Type B pancreatic cell (in vitro differentiated cells): ENCODE results near the gene SSH2. TPM values are rescaled to one million over a fixed set of nuclear protein-coding genes. Genes with fewer than 3 reads are reported as not detected.

Experiments used
- DNase-seq: peaks from one replicate; pipeline ENCODE4 v3.0.0; 2021; ENCODE audit warnings: mixed read lengths; ENCODE audit not compliant: unreplicated experiment; ENCODE audit errors: extremely low spot score
- H3K27ac Mint-ChIP-seq: 2 replicates; pipeline ENCODE4 v1.8.0; 2021; ENCODE audit warnings: mild to moderate bottlenecking, mixed read lengths
- H3K27me3 Mint-ChIP-seq: 2 replicates; pipeline ENCODE4 v1.8.0; 2021; ENCODE audit warnings: mixed read lengths
- H3K36me3 Mint-ChIP-seq: 2 replicates; pipeline ENCODE4 v1.8.0; 2021; ENCODE audit warnings: mixed read lengths
- H3K4me1 Mint-ChIP-seq: one replicate; pipeline ENCODE4 v1.8.0; 2021; ENCODE audit warnings: mixed read lengths; ENCODE audit not compliant: unreplicated experiment
- H3K4me3 Mint-ChIP-seq: 2 replicates; pipeline ENCODE4 v1.8.0; 2021; ENCODE audit warnings: mild to moderate bottlenecking, mixed read lengths
- H3K9me3 Mint-ChIP-seq: 2 replicates; pipeline ENCODE4 v1.8.0; 2021; ENCODE audit warnings: mixed read lengths
- CTCF ChIP-seq: fragments of 200-600 bp; sonication (generic); conservative IDR thresholded peaks from 2 replicates; pipeline ENCODE4 v1.5.0; 2021; ENCODE audit warnings: antibody characterized with exemption, mild to moderate bottlenecking
- total RNA-seq: library from RNA; stranded (reverse); gene quantifications from 2 replicates; pipeline ENCODE4 v1.2.1, GENCODE V29; 2021; ENCODE audit warnings: low replicate concordance

The SSH2 gene
- total RNA-seq, 1 donor from 2014 or later = 23.8 TPM

DNA sequence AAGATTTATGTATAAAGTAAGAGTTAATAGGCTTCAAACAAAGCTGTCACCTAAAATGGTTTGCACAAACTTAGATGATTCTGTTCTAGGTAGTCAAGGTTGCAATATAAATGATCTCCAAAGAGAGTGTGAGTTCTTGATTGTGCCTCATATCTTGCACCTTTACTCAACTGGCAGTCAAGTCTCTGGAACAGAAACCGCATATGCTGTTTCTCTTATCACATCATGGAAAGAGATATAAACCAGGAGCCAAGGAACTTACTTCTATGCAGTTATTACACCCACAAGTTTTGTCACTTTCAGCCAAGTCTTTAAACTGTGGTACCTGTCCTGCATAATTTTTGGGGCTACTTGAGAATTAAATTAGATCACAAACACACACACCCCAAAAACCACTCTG, 5.2 kb downstream of the SSH2 start:
- Mint-ChIP-seq H3K36me3 (no peaks in the 10 kb centered on the region), H3K4me3 (no peak overlapping the region), H3K9me3 (no peaks in the 10 kb centered on the region), H3K27me3 (no peaks in the 10 kb centered on the region), H3K27ac (no peak overlapping the region), H3K4me1 (peaks cover 14% of the 10 kb centered on the region)
- no peak for DNase-seq
- no peak for TF ChIP-seq CTCF

GRCh38 chr17:29918922-29919856, 10.8 kb downstream of the SSH2 start:
- H3K27me3 Mint-ChIP-seq = no peaks in the 10 kb centered on the region
- H3K27ac Mint-ChIP-seq = peak overlapping the region; percentile 46
- H3K4me3 Mint-ChIP-seq = no peak overlapping the region
- DNase-seq = no peak
- TF ChIP-seq CTCF = no peak
- H3K9me3 Mint-ChIP-seq = no peaks in the 10 kb centered on the region
- peaks cover 10% of the 10 kb centered on the region for H3K4me1 Mint-ChIP-seq
- no peaks in the 10 kb centered on the region for H3K36me3 Mint-ChIP-seq

GRCh38 chr17:29918016-29918415, 12.0 kb downstream of the SSH2 start:
- no peaks in the 10 kb centered on the region for H3K9me3 Mint-ChIP-seq
- no peak for TF ChIP-seq CTCF
- no peak overlapping the region for H3K4me3 Mint-ChIP-seq
- no peaks in the 10 kb centered on the region for H3K36me3 Mint-ChIP-seq
- H3K27me3 Mint-ChIP-seq = no peaks in the 10 kb centered on the region
- peaks cover 10% of the 10 kb centered on the region for H3K4me1 Mint-ChIP-seq
- no peak for DNase-seq
- no peak overlapping the region for H3K27ac Mint-ChIP-seq

- H3K4me3 Mint-ChIP-seq = no peak overlapping the region
- no peaks in the 10 kb centered on the region for H3K27me3 Mint-ChIP-seq
- no peak overlapping the region for H3K27ac Mint-ChIP-seq
- no peak for TF ChIP-seq CTCF
- H3K36me3 Mint-ChIP-seq = no peaks in the 10 kb centered on the region
- no peaks in the 10 kb centered on the region for H3K9me3 Mint-ChIP-seq
- H3K4me1 Mint-ChIP-seq = peaks cover 10% of the 10 kb centered on the region
- DNase-seq = no peak
Observed at GRCh38 chr17:29914819-29915537, 15.1 kb downstream of the SSH2 start.

GRCh38 chr17:29911641-29912177, 18.3 kb downstream of the SSH2 start:
- H3K27me3 Mint-ChIP-seq = no peaks in the 10 kb centered on the region
- no peak for TF ChIP-seq CTCF
- no peaks in the 10 kb centered on the region for H3K9me3 Mint-ChIP-seq
- no peak for DNase-seq
- H3K36me3 Mint-ChIP-seq = peaks cover 9% of the 10 kb centered on the region
- no peak overlapping the region for H3K27ac Mint-ChIP-seq
- no peak overlapping the region for H3K4me3 Mint-ChIP-seq
- H3K4me1 Mint-ChIP-seq = no peaks in the 10 kb centered on the region
